ENCODE results near the gene MGA. TPM values are rescaled to one million over a fixed set of nuclear protein-coding genes. Genes with fewer than 3 reads are reported as not detected.

The MGA gene
- polyA plus RNA-seq, 6 donors from 2014 or later, result 2.2 to 30.3 (median 16.9) TPM

Other genes with a start within 250 kb of the MGA start
- gene RTF1, start 243.3 kb upstream of the MGA start, polyA plus RNA-seq (ENCODE audit: low read depth in 6 of 6), result 10 to 100 TPM in 5 of 6 donors, 1 to 10 TPM in 1; 7.7 to 26.4 (median 22.0) TPM
- gene ITPKA, start 166.5 kb upstream of the MGA start, polyA plus RNA-seq (ENCODE audit: low read depth in 6 of 6), result not detected
- under 1 TPM in 1 of 6 donors, not detected in 5; 0.35 TPM for gene LTK, start 146.6 kb upstream of the MGA start, polyA plus RNA-seq (ENCODE audit: low read depth in 6 of 6)
- gene RPAP1, start 116.1 kb upstream of the MGA start, polyA plus RNA-seq (ENCODE audit: low read depth in 6 of 6), result 10 to 100 TPM in 4 of 6 donors, 1 to 10 TPM in 2; 6.9 to 18.0 (median 11.4) TPM
- gene TYRO3, start 101.2 kb upstream of the MGA start, polyA plus RNA-seq (ENCODE audit: low read depth in 6 of 6), result not detected
- gene MAPKBP1, start 114.1 kb downstream of the MGA start, polyA plus RNA-seq (ENCODE audit: low read depth in 6 of 6), result 1 to 10 TPM in 5 of 6 donors, not detected in 1; 1.6 to 5.5 (median 2.2) TPM
- 10 to 100 TPM; 11.3 to 32.6 (median 14.3) TPM for gene JMJD7, start 167.7 kb downstream of the MGA start, polyA plus RNA-seq (ENCODE audit: low read depth in 6 of 6)
- 1 to 10 TPM in 1 of 6 donors, under 1 TPM in 3, not detected in 2; 0.45 to 1.5 (median 0.48) TPM for gene PLA2G4B, start 178.4 kb downstream of the MGA start, polyA plus RNA-seq (ENCODE audit: low read depth in 6 of 6)
- gene SPTBN5, start 233.6 kb downstream of the MGA start, polyA plus RNA-seq (ENCODE audit: low read depth in 6 of 6), result not detected

All from naive B cell (primary cell).